Measurements from ENCODE around the gene ARPC4.

- TF ChIP-seq POLR2A (IDR thresholded peaks at IDR 0.05) (peak; percentile 66 to 82), CTCF (IDR thresholded peaks at IDR 0.05) (peak in 1 of 4 experiments; percentile 16)
Measured at GRCh38 chr3:9793161-9793781, 389 bp downstream of the ARPC4 start.
